Endothelial cell of hepatic sinusoid (primary cell): ENCODE data around the gene USP13.

Source experiments
- in situ Hi-C: cut with HindIII; loops from 2 replicates; pipeline ENCODE4 v1.10.0; 2017; ENCODE audit warnings: low sequenced_read_pairs

USP13 gene

GRCh38 chr3:179694731-179695130, 41.9 kb downstream of the USP13 start:
- in situ Hi-C loops = loop anchor here (5.0 kb wide), 1 partner anchor 32 kb away; no protein-coding TSS in a partner anchor

- in situ Hi-C loops = loop anchor here (5.0 kb wide), 1 partner anchor 33 kb away; no protein-coding TSS in a partner anchor
Observed at GRCh38 chr3:179695672-179696313, 43.0 kb downstream of the USP13 start.

GRCh38 chr3:179697736-179698332, 45.0 kb downstream of the USP13 start:
- in situ Hi-C loops = loop anchor here (5.0 kb wide), 1 partner anchor 36 kb away; no protein-coding TSS in a partner anchor

GRCh38 chr3:179700716-179701115, 47.9 kb downstream of the USP13 start:
- in situ Hi-C loops = no loop called here

GRCh38 chr3:179701176-179701827, 48.5 kb downstream of the USP13 start:
- in situ Hi-C loops = no loop called here

- in situ Hi-C loops = no loop called here
Observed at GRCh38 chr3:179702271-179702947, 49.6 kb downstream of the USP13 start.

GRCh38 chr3:179703816-179704215, 51.0 kb downstream of the USP13 start:
- in situ Hi-C loops = no loop called here

- in situ Hi-C loops = no loop called here
Observed at GRCh38 chr3:179706233-179706632, 53.4 kb downstream of the USP13 start.

GRCh38 chr3:179710079-179710478, 57.2 kb downstream of the USP13 start:
- in situ Hi-C loops = no loop called here

- in situ Hi-C loops = no loop called here
Observed at GRCh38 chr3:179713643-179714090, 60.8 kb downstream of the USP13 start.

- in situ Hi-C loops = no loop called here
Observed at GRCh38 chr3:179715582-179715981, 62.7 kb downstream of the USP13 start.

GRCh38 chr3:179716226-179716625, 63.4 kb downstream of the USP13 start:
- in situ Hi-C loops = no loop called here

- in situ Hi-C loops = no loop called here
Observed at GRCh38 chr3:179716811-179717210, 64.0 kb downstream of the USP13 start.

GRCh38 chr3:179717219-179717618, 64.4 kb downstream of the USP13 start:
- in situ Hi-C loops = no loop called here

- in situ Hi-C loops = no loop called here
Observed at GRCh38 chr3:179719048-179719734, 66.4 kb downstream of the USP13 start.

- in situ Hi-C loops = no loop called here
Observed at GRCh38 chr3:179720196-179720595, 67.4 kb downstream of the USP13 start.

GRCh38 chr3:179723617-179724016, 70.8 kb downstream of the USP13 start:
- in situ Hi-C loops = no loop called here

- in situ Hi-C loops = no loop called here
Observed at GRCh38 chr3:179726075-179726699, 73.3 kb downstream of the USP13 start.

- in situ Hi-C loops = no loop called here
Observed at GRCh38 chr3:179729086-179729485, 76.2 kb downstream of the USP13 start.

- in situ Hi-C loops = no loop called here
Observed at GRCh38 chr3:179729981-179730380, 77.1 kb downstream of the USP13 start.
